Measurements from ENCODE around the gene SLC25A42.
A peak's percentile ranks its signal among the peaks of the same experiment; 100 is the strongest.
"Not testable (repeated sequence)": the region's sequence is repeated elsewhere in the genome, so short reads cannot be mapped to it uniquely, and the experiment has no call there.

SLC25A42 gene, protein sequence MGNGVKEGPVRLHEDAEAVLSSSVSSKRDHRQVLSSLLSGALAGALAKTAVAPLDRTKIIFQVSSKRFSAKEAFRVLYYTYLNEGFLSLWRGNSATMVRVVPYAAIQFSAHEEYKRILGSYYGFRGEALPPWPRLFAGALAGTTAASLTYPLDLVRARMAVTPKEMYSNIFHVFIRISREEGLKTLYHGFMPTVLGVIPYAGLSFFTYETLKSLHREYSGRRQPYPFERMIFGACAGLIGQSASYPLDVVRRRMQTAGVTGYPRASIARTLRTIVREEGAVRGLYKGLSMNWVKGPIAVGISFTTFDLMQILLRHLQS

DNA sequence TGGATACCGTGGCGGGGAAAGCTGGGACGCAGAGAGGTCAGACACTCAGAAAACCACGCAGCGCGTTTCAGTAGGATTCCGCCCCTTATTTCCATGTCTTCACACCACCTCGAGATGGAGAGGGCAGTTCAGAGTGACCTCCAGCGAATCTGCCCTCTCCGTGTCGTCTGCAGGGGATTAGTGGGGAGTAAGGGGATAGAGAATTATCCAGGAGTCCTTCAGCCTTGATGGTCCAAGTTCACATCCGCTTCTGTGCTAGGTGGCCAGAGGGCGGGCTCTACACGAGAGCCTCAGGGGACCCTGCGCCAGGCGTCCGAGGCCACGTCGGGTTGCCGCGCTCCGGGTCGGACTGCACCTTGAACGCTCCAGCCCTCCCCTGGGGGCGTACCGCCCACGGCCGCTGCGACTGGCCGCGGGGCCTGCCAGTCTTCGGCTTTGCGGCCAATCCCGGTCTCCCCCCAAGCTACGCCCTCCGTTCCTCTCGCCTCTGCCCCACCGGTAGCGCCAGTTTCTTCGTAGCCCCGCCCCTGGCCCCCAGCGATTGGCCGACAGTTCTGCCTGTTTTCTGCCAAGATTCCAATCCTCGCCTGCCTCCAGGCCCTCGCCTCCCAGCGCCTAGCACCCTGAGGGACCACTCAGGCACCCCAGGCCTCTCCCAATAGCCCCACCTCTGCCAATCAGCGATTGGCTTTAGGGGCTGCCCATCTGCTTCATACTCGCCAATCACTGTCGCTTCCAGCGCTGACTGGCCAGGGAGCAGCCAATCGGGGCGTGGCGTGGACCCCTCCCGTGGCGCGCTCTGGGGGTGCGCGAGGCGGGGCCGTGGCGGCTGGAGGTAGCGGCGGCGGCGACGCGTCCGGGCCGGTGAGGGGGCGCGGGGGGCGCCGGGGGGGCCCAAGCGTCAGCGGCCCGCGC, at the start of gene SLC25A42:
TSS of gene SLC25A42 (plus strand) at position 812 of the 915 bp plus-strand sequence. CDS start 32,131 bp downstream, outside the sequence.
- DNase-seq: peak; percentile 100

DNA sequence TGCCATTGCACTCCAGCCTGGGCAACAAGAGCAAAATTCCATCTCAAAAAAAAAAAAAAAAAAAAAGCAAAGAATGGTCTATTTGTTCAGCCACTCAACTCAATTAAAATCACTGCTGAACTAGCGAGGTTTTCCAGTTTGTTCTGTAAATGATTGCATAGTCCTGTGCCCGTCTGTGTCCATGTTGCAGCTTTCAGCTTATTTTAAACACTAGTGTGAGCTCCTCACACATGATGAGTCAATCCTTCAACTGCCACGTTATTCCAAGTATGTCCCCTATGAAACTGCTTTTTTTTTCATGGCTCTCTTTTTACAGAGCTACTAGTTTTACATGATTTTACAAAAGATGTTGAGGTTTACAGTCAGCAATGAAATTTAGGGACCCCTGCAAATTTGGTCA, 42.7 kb upstream of the SLC25A42 start:
- no peak for DNase-seq

DNA sequence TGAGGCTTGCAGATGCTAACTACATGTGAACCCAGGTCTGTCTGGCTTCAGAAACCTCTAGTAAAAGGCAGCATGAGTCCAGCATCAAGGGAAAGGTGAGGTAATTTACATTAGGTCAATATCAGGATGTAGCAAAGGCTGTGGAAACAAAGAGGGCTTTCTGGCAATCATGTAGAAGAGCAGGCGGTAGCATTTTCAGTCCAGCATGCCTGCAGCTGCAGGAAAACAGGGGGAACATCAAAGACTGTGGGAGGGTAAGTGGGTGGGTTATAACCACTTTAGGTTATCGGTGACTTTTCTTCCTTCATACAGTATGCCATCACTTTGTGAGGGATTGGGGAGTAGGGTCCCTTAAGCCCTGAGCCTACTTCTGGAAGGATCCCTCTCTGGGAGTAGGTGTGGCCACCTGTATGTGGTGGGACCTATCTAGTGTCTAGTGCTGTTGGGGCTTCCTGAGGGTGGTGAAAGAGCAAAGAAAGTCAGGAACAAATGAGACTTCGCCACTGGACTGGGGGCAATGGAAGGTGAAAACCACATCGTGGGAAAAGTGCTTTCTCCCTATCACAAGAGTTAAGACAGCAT, 41.3 kb upstream of the SLC25A42 start:
- DNase-seq: no peak

DNA sequence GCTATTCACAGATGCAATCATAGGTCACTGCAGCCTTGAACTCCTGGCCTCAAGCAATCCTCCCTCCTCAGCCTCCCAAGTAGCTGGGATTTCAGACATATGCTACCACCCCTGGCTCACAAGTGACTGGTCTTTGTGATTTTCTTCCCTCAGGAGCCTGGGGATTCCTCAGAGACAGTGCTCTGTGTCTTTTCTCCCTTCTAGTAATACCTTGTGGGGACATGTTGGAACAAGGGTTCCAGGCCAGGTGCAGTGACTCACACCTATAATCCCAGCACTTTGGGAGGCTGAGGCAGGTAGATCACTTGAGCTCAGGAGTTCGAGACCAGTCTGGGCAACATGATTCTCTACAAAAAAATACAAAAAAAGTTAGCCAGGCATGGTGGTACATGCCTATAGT, 40.4 kb upstream of the SLC25A42 start:
- not testable (repeated sequence) for DNase-seq

DNA sequence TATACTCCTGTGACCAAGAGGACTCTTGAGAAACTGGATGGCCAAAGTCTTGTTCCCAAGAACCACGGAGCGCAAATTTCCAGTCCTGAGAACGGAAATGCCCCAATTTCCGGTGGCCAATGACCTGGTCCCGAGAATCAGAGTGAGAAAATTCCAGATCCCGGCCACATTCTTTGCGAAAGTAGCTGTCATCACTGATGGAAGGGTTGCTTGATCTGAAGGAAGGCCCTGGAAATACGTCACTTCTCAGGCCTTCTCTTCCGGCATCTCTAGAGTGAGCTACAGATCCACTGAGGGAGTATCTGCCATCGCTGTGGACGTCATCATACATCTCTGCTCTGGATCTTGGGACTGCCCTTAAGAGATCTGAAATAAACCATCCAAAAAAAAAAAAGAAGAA, 37.9 kb upstream of the SLC25A42 start:
- no peak for DNase-seq

DNA sequence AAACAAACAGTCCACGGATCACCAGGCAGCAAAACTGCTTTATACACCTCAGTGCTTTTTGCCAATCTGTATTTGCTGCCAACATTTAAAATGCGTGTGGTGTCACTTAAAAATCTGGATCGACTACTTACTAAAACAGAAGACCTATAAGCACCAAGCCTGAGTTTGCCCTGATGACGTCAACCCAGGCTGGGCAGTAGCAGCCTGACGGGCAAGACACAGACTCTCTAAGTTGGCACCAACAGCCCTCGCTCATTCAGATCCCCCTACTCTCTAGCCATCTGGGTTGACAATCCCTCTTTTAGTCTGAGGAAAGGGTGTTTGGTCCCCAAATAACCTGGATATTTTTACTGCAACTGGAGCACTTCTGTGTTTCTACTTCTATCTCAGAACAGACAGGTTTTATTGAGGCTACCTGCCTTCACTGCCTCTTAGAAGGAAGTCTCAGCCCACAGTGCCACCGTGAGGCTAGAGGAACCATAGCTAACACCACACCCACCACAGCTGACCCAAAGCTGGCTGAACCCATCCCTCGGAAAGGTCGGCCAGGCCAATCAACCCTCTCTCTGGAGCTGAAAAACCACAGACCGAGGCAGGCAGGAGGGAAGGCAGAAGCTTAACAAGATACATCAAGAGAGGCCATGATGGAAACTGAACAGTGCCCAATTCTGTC, 37.4 kb upstream of the SLC25A42 start:
- DNase-seq: peak; percentile 51

DNA sequence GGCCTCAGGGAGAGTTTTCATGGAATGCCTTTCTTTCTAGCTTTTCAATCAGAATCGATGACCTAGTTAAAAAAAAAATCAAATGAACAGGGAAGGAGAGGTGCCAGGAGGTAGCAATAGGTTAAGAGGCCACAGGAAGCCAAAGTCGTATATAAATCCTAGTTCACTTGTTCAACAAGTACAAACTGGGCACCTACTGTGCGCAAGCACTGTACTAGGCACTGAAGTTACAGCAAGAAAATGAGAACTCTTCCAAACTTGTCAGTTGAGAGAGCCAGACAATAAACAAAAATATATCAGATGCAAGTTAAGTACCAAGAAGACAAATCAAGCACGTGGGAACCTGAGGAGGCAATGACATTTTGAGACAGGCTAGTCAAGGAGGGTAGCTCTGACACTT, 36.6 kb upstream of the SLC25A42 start:
- DNase-seq: no peak

DNA sequence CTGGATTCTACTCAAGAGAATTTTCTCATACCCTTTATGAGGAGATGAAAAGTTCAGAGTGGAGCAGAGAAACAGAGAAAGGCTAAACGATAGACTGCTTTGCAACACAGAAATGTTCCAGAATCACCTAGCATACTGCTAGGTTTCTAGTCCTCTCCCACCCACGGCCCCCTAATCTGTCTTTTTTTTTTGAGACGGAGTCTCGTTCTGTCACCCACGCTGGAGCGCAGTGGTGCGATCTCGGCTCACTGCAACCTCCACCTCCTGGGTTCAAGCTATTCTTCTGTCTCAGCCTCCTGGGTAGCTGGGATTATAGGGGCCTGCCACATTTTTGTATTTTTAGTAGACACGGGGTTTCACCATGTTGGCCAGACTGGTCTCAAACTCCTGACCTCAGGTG, 35.3 kb upstream of the SLC25A42 start:
- no peak for DNase-seq

DNA sequence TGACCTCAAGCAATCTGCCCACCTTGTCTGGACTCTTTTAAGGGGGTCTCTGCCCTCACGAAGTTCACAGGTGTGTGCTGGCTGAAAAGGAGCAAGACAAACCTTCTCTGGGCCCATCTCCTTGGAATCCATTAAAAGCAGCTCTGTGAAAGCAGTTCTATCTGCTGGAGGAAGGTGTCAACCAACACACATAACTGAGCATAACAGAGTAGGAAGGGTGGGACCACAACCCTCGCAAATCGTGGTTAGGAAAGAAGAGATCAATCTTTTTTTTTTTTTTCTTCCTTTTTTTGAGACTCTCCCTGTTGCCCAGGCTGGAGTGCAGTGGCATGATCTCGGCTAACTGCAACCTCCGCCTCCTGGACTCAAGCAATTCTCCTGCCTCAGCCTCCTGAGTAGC, 31.9 kb upstream of the SLC25A42 start:
- peak; percentile 49 for DNase-seq

DNA sequence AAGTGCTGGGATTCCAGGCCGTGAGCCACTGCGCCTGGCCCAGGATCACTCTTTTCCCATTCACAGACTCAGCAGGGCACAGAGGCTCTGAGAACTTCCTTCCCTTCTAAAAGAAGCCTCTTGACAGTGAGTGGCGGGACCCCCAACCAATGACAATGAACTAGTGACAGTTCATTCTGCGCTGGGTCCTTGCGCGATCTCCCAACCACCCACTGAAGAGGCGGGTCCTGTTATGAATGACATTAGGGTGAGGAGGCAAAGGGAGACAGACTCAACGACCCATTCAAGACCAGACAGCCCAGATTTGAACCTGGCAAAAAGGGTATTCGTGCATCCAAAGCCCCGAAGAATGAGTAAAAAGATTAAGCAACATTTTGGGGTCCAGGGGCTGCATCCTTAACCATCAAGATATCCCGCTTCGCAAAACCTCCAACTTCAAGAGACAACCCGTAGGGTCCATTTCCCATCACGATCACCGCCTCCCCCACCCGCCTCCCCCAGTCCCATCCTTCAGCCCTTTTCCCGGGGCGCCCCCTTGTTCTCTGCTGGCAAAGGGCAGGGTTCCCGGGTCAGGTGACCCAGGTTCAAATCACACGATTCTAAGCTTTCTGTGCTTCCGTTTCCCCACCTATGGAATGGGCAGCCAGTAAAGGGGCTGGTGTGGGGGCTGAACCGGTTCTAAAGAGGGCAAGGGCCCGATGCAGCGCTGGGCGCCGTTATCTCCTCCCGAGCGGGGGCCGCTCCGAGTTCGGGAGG, 31.2 kb upstream of the SLC25A42 start:
- DNase-seq: peak; percentile 98

DNA sequence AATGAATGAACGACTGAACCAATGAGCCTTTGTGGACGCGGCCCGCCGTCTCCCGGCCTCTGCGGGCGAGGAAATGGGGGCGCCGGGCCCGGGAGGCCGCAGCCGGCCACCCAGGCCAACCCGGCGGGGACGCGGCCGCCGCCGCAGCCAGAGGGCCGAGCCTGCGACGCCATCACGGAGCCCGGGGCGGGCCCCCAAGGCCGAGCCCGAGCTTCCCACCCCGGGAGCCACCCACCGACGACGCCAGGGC, 30.7 kb upstream of the SLC25A42 start:
- DNase-seq: no peak

DNA sequence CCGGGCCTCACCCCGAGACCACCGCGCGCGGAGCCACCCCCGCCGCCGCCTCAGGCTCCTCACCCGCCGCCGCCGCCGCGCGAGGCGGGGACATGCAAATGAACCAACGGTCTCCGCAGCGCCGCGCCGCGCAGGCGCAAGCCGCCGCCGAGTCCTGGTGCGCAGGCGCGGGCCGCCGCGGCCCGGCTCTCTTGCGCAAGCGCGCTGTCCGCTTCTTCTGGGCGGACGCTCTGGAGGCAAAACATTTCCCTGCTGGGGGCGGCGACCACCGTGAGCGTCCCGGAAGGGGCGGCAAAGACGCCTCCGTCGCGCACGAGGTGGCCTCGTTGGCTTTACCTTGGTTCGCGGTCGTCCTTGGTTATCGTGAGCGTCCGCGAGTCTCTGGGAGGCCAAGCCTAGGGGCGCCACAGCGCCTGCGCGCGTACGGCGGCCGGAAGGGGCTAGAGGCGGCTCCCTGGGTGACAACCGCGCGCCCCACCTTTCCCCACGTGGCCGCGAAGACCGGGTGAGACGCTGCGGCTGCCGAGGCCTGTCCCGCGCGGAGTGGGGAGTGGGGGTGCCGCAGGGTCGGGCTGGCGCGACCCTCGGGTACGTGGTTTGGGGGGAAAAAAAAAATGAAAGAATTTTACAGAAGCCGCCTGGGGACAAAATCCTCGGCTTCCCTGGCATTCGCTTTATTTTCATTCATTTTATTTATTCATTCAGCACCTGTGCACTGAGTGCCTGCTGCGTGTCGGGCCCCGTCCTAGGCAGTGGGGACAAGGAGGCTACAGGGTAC, 30.2 kb upstream of the SLC25A42 start, which contains the start of the genes ARMC6 and SUGP2:
TSS of gene ARMC6 (plus strand) at position 178 of the 778 bp plus-strand sequence. CDS start 607 bp downstream, outside the sequence.
TSS of gene SUGP2 (minus strand) at position 92 of the 778 bp plus-strand sequence. CDS start 2,446 bp downstream, outside the sequence.
- peak; percentile 96 for DNase-seq

DNA sequence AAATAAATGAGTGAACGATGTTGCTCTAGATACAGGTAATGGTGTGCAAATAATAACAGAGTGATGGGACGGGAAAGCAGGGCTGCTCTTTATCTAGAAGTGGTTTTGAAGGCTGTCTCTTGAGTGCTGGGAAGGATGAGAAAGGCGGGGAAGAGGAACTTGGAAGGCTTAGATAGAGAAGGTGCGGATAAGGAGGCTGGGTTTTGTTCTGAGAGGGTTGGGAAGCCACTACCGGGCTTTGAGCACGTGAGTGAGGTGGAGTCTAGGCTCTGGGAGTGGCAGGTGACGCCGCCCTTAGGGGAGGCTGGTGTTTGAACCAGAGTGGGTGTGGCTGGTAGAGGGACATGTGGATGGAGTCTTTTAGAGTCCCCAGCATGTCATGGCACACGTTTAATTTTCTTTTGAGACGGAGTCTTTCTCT, 29.6 kb upstream of the SLC25A42 start:
- DNase-seq: peak; percentile 98

DNA sequence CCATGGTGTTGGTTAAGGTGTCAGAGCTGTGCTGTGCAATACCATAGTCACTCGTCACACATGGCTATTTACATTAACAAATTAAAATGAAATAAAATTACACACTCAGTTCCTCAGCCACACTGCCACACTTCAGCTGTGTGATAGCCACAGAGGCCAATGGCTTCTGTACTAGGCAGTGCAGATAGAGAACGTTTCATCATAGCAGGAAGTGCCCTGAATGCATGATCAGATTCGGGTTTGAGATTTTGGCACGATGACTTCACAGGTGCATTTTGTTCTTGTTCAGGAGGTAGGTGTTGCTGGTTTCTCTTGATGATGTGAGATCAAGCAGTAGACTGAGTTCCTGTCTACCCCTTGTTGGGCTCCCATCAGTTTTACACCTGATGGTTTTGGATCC, 23.9 kb upstream of the SLC25A42 start:
- peak; percentile 56 for DNase-seq

DNA sequence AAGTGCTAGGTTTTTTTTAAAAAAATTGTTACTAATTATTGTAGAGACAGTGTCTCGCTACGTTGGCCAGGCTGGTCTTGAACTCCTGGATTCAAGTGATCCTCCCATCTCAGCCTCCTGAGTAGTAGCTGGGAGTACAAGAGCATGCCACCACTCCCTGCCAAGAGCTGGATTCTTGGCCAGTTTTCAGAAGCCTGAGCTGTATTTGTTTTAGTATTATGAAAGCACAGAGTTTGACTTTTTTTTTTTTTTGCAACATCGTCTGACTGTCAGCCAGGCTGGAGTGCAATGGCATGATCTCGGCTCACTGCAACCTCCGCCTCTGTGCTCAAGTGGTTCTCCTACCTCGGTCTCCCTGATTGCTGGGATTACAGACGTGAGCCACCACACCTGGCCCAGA, 23.4 kb upstream of the SLC25A42 start:
- no peak for DNase-seq

DNA sequence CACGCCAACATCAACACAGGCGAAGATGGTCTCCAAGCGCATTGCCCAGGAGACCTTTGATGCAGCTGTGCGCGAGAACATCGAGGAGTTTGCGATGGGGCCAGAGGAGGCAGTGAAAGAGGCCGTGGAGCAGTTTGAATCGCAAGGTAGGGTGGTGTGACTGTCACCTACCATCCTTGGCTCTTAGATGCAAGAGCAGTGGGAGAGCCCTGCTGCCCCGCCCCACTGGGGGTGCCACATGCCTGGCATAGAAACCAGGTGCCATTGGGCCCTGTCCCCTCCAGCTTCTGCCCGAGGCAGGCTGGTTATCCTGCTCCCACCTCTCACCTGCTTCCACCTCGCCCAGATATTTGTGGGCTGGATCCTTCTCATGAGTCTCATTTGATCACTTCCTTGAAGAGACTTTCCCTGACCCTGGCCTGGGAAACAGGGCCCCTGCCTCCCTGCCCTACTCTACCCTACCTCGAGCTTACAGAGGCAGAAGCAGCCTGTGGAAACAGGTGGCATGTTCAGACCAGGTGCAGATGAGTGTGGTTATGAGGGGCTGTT, 21.0 kb upstream of the SLC25A42 start:
- DNase-seq: no peak

DNA sequence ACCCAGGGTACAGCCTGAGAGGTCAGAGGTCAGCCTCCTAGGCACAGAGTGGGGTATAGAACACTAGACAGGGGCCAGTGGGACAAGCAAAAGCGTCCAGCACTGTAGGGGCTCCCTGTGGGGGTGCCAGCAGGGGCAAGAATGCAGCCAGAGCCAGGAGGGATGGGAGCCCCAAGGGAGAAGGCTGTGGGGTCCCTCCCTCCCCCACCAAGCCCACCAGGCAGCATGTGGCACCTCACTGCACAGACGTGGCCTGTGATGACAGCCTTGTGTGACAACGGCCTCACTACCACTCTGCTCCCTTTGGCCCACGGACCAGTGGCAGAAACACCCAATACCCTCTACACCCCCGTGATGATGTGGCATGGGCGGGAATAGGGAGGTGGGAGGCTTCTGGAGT, 20.3 kb upstream of the SLC25A42 start:
- no peak for DNase-seq

DNA sequence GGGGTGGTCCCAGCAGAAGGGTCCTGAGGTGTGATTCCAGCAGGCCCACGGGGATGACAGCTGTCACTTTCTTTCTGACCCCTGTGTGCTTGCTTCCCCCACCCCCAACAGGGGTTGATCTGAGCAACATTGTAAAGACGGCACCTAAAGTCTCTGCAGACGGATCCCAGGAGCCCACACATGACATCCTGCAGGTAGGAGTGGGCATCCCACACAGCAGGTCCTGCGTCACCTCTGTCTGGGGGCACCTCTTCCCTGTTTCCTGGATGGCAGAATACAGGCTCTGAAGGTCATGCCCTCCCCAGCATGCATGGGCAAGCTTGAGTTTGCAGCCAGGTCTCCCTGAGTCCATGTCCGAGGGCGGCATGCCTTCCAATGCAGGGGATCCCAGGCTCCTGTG, 19.9 kb upstream of the SLC25A42 start:
- DNase-seq: no peak

DNA sequence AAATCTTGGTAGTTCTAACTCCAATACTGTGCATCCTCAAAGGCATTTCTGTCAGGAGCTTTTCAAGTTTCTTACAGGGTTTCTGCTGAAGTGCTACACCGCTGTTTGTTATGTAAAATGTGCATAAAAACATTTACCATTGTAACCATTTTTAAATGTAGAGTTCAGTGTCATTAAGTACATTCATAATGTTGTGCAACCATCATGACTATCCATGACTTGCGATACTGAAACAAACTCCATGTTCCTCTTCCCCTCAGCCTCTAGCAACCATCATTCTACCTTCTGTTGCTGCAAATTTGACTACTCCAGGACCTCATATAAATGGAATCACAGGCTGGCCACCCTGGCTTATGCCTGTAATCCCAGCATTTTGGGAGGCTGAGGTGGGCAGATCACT, 14.4 kb upstream of the SLC25A42 start:
- DNase-seq: no peak

DNA sequence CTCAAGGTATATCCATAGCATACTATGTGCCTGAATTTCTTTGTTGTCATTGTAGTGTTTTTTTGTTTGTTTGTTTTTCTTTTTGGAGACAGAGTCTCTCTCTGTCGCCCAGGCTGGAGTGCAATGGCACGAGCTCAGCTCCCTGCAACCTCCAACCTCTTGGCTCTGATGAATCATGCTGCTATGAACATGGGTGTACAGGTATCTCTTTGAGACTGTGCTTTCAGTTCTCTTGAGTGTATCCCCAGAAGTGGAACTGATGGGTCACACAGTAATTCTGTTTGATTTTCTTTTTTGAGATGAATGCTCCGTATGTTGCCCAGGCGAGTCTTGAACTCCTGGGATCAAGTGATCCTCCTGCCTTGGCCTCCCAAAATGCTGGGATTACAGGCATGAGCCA, 13.7 kb upstream of the SLC25A42 start:
- DNase-seq: no peak

DNA sequence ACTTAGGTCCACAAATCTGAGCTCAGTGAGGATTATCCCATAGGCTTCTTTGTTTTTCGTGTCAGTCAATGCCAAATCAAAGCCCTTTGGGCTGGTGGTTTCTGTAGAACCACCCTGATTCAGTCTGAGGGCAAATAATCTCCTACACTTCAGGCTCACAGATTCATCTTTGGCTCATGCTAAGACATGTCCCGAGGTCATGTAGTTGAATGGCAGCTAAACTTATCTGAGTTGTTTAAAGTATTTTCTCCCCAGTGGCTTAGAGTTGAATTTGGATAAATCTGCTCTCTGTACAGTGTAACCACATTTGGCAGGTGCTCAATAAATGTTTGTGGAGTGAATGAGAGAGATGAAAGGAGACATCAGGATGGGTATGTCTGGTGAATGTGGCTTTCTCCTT, 13.1 kb upstream of the SLC25A42 start:
- DNase-seq: no peak
